Mesendoderm (in vitro differentiated cells): ENCODE results near the gene VTI1A.

ENCODE experiments used
- DNase-seq: peaks from one replicate; pipeline ENCODE4 v3.0.0; 2013
- H2AK5ac ChIP-seq: 2 replicates; pipeline ENCODE4 v1.6.1; 2013; ENCODE audit warnings: low read length, inconsistent platforms
- H2BK120ac ChIP-seq: 2 replicates; pipeline ENCODE4 v1.6.1; 2013; ENCODE audit warnings: low read depth, mild to moderate bottlenecking, low read length, moderate library complexity, mixed read lengths
- H2BK15ac ChIP-seq: replicated peaks from 2 replicates; pipeline ENCODE4 v1.6.1; 2013; ENCODE audit warnings: low read depth, mild to moderate bottlenecking, moderate library complexity
- H2BK5ac ChIP-seq: 2 replicates; pipeline ENCODE4 v1.6.1; 2013; ENCODE audit warnings: low read length, inconsistent platforms
- H3K18ac ChIP-seq: 2 replicates; pipeline ENCODE4 v1.6.1; 2013; ENCODE audit warnings: mild to moderate bottlenecking, low read length, mixed read lengths
- H3K23ac ChIP-seq: one replicate; pipeline ENCODE4 v1.6.1; 2013; ENCODE audit warnings: low read length
- H3K27ac ChIP-seq: 2 replicates; pipeline ENCODE4 v1.5.1; 2013; ENCODE audit warnings: low read depth, mild to moderate bottlenecking, inconsistent platforms, low read length, moderate library complexity
- H3K27me3 ChIP-seq: 2 replicates; pipeline ENCODE4 v1.6.1; 2013; ENCODE audit warnings: low read length, control low read depth, mild to moderate bottlenecking, inconsistent platforms; ENCODE audit not compliant: insufficient read depth, poor library complexity
- H3K36me3 ChIP-seq: 2 replicates; pipeline ENCODE4 v1.6.1; 2013; ENCODE audit warnings: low read length, inconsistent platforms; ENCODE audit not compliant: control insufficient read depth, insufficient read depth
- H3K4ac ChIP-seq: one replicate; pipeline ENCODE4 v1.6.1; 2013; ENCODE audit warnings: low read depth, mild to moderate bottlenecking, low read length, moderate library complexity
- H3K4me1 ChIP-seq: 2 replicates; pipeline ENCODE4 v1.6.1; 2013; ENCODE audit warnings: low read depth, low read length, inconsistent platforms; ENCODE audit not compliant: control insufficient read depth
- H3K4me2 ChIP-seq: 2 replicates; pipeline ENCODE4 v1.6.1; 2013; ENCODE audit warnings: low read length
- H3K4me3 ChIP-seq: 2 replicates; pipeline ENCODE4 v1.5.1; 2013; ENCODE audit warnings: mild to moderate bottlenecking, low read length
- H3K56ac ChIP-seq: one replicate; pipeline ENCODE4 v1.6.1; 2013; ENCODE audit warnings: low read length
- H3K79me1 ChIP-seq: 2 replicates; pipeline ENCODE4 v1.6.1; 2013; ENCODE audit warnings: low read length, inconsistent platforms
- H3K79me2 ChIP-seq: 2 replicates; pipeline ENCODE4 v1.6.1; 2013; ENCODE audit warnings: mild to moderate bottlenecking, low read length; ENCODE audit not compliant: control insufficient read depth, insufficient read depth
- H3K9ac ChIP-seq: 2 replicates; pipeline ENCODE4 v1.6.1; 2013; ENCODE audit warnings: low read length, inconsistent platforms
- H4K5ac ChIP-seq: one replicate; pipeline ENCODE4 v1.6.1; 2013; ENCODE audit warnings: low read length
- H4K8ac ChIP-seq: one replicate; pipeline ENCODE4 v1.6.1; 2013; ENCODE audit warnings: low read depth, mild to moderate bottlenecking, control low read depth, low read length, moderate library complexity
- WGBS: extraction: QIAGEN DNeasy Blood & Tissue Kit; methylation state at CpG from one replicate; pipeline ENCODE4 v1.1.7; 2013; ENCODE audit warnings: low lambda C conversion rate, missing lambda C conversion rate; ENCODE audit not compliant: insufficient coverage; ENCODE audit errors: extremely low coverage; 5-methylcytosine and 5-hydroxymethylcytosine counted together

VTI1A gene

GRCh38 chr10:112695539-112695938, 248.5 kb downstream of the VTI1A start:
- no peak for DNase-seq
- Histone ChIP-seq H2BK120ac (no peak overlapping the region), H4K5ac (no peak overlapping the region), H2BK5ac (no peak overlapping the region), H3K9ac (no peak overlapping the region), H3K27ac (no peak overlapping the region), H3K18ac (no peak overlapping the region), H2BK15ac (no peak overlapping the region), H3K79me2 (no peaks in the 10 kb centered on the region), H2AK5ac (no peak overlapping the region), H3K4ac (no peak overlapping the region), H3K4me3 (no peak overlapping the region), H3K79me1 (no peaks in the 10 kb centered on the region), H3K4me2 (no peak overlapping the region), H3K56ac (no peak overlapping the region), H3K36me3 (no peaks in the 10 kb centered on the region), H4K8ac (no peak overlapping the region), H3K27me3 (no peaks in the 10 kb centered on the region), H3K4me1 (no peaks in the 10 kb centered on the region), H3K23ac (no peak overlapping the region)
- WGBS, result no CpG with 5 or more reads among the region's 7 CpGs

- DNase-seq, result no peak
- H3K27me3 ChIP-seq, result no peaks in the 10 kb centered on the region
- no peak overlapping the region for H3K56ac ChIP-seq
- H3K4me3 ChIP-seq, result no peak overlapping the region
- H3K79me2 ChIP-seq, result no peaks in the 10 kb centered on the region
- no peaks in the 10 kb centered on the region for H3K4me1 ChIP-seq
- H2BK15ac ChIP-seq, result no peak overlapping the region
- H3K36me3 ChIP-seq, result no peaks in the 10 kb centered on the region
- no peak overlapping the region for H3K4ac ChIP-seq
- H4K8ac ChIP-seq, result no peak overlapping the region
- H2AK5ac ChIP-seq, result no peak overlapping the region
- no peak overlapping the region for H3K23ac ChIP-seq
- WGBS, result no CpG with 5 or more reads among the region's 2 CpGs
- H3K79me1 ChIP-seq, result no peaks in the 10 kb centered on the region
- no peak overlapping the region for H3K27ac ChIP-seq
- no peak overlapping the region for H2BK120ac ChIP-seq
- no peak overlapping the region for H3K9ac ChIP-seq
- H3K4me2 ChIP-seq, result no peak overlapping the region
- H2BK5ac ChIP-seq, result no peak overlapping the region
- no peak overlapping the region for H4K5ac ChIP-seq
- H3K18ac ChIP-seq, result no peak overlapping the region
These were observed 249.6 kb downstream of the VTI1A start for GRCh38 chr10:112696592-112696991.

GRCh38 chr10:112698133-112698817, 251.3 kb downstream of the VTI1A start:
- WGBS, result no CpG with 5 or more reads among the region's 7 CpGs

GRCh38 chr10:112698818-112699164, 251.8 kb downstream of the VTI1A start:
- Histone ChIP-seq H2BK15ac (no peak overlapping the region), H3K79me2 (no peaks in the 10 kb centered on the region)
- no CpG with 5 or more reads among the region's 5 CpGs for WGBS

More at GRCh38 chr10:112698133-112698817, 251.3 kb downstream of the VTI1A start:
- Histone ChIP-seq H2BK15ac (no peak overlapping the region), H4K5ac (no peak overlapping the region), H3K9ac (no peak overlapping the region), H3K27me3 (no peaks in the 10 kb centered on the region), H2AK5ac (no peak overlapping the region), H3K4ac (no peak overlapping the region), H2BK120ac (no peak overlapping the region), H3K79me2 (no peaks in the 10 kb centered on the region), H3K27ac (no peak overlapping the region), H3K79me1 (no peaks in the 10 kb centered on the region), H3K4me2 (no peak overlapping the region), H3K4me1 (no peaks in the 10 kb centered on the region), H3K4me3 (no peak overlapping the region), H3K56ac (no peak overlapping the region), H3K23ac (no peak overlapping the region), H2BK5ac (no peak overlapping the region), H4K8ac (no peak overlapping the region), H3K18ac (no peak overlapping the region), H3K36me3 (no peaks in the 10 kb centered on the region)
- no peak for DNase-seq

GRCh38 chr10:112700215-112700671, 253.2 kb downstream of the VTI1A start:
- Histone ChIP-seq H4K5ac (no peak overlapping the region), H3K18ac (no peak overlapping the region), H3K4me1 (no peaks in the 10 kb centered on the region), H2BK5ac (no peak overlapping the region), H3K4me3 (no peak overlapping the region), H3K27me3 (no peaks in the 10 kb centered on the region), H4K8ac (no peak overlapping the region), H3K79me1 (no peaks in the 10 kb centered on the region), H3K4ac (no peak overlapping the region), H2BK120ac (no peak overlapping the region), H3K4me2 (no peak overlapping the region), H3K79me2 (no peaks in the 10 kb centered on the region), H2BK15ac (no peak overlapping the region), H3K9ac (no peak overlapping the region), H3K27ac (no peak overlapping the region), H3K36me3 (no peaks in the 10 kb centered on the region), H3K56ac (no peak overlapping the region), H2AK5ac (no peak overlapping the region), H3K23ac (no peak overlapping the region)
- DNase-seq, result no peak

More at GRCh38 chr10:112698818-112699164, 251.8 kb downstream of the VTI1A start:
- H3K79me1 ChIP-seq, result no peaks in the 10 kb centered on the region
- no peak overlapping the region for H3K4me2 ChIP-seq
- H3K27me3 ChIP-seq, result no peaks in the 10 kb centered on the region
- no peak overlapping the region for H4K8ac ChIP-seq
- H3K27ac ChIP-seq, result no peak overlapping the region
- no peaks in the 10 kb centered on the region for H3K36me3 ChIP-seq
- H3K4me3 ChIP-seq, result no peak overlapping the region
- H3K4ac ChIP-seq, result no peak overlapping the region
- no peak overlapping the region for H2BK5ac ChIP-seq
- no peak overlapping the region for H2BK120ac ChIP-seq
- no peak overlapping the region for H4K5ac ChIP-seq
- no peak overlapping the region for H3K56ac ChIP-seq
- no peak overlapping the region for H3K23ac ChIP-seq
- H3K4me1 ChIP-seq, result no peaks in the 10 kb centered on the region
- H3K9ac ChIP-seq, result no peak overlapping the region
- H3K18ac ChIP-seq, result no peak overlapping the region
- DNase-seq, result no peak
- no peak overlapping the region for H2AK5ac ChIP-seq
